PC-9 (cell line): ENCODE data around the gene CACNA1S. TPM values are rescaled to one million over a fixed set of nuclear protein-coding genes. Genes with fewer than 3 reads are reported as not detected.

Source experiments
- BruUV-seq: library from RNA; stranded (reverse); fragments of 400-500 nt; replicated peaks from 2 replicates; lab custom pipeline; 2021; lab: Mats Ljungman, UMichigan
- CTCF ChIA-PET: fragments of 300-600 bp; sonication (Branson Sonifier 250); formaldehyde crosslinking; loops from one replicate; lab custom pipeline; 2022; ENCODE audit warnings: antibody characterized with exemption; lab: Charles Lee
- POLR2A ChIA-PET: fragments of 300-600 bp; sonication (Branson Sonifier 250); formaldehyde crosslinking; loops from one replicate; lab custom pipeline; 2022; ENCODE audit warnings: antibody characterized with exemption; ENCODE audit not compliant: unreplicated experiment; lab: Charles Lee
- DNase-seq, 2 experiments: peaks; one replicate each; pipeline versions ENCODE4 v3.0.0 to v3.0.0-alpha.2; 2015 to 2022; ENCODE audit warnings: mixed read lengths in 1 of 2
- H2AFZ ChIP-seq: fragments of 200-600 bp; sonication (generic); 2 replicates; pipeline ENCODE4 v1.8.1; 2017; ENCODE audit warnings: antibody characterized with exemption
- H3F3A ChIP-seq: fragments of 200-600 bp; sonication (generic); 2 replicates; pipeline ENCODE4 v1.8.1; 2017; ENCODE audit warnings: antibody characterized with exemption, mild to moderate bottlenecking, low read depth; ENCODE audit not compliant: insufficient read depth
- H3K27ac ChIP-seq: fragments of 200-600 bp; sonication (generic); 2 replicates; pipeline ENCODE4 v1.6.1; 2016; ENCODE audit warnings: mixed run types
- H3K27me3 ChIP-seq: fragments of 200-600 bp; sonication (generic); 2 replicates; pipeline ENCODE4 v1.6.1; 2016; ENCODE audit warnings: low read depth, mixed run types; ENCODE audit not compliant: insufficient read depth
- H3K36me3 ChIP-seq: fragments of 200-600 bp; sonication (generic); 2 replicates; pipeline ENCODE4 v1.6.1; 2016; ENCODE audit warnings: low read depth, mixed run types
- H3K4me1 ChIP-seq: fragments of 200-600 bp; sonication (generic); replicated peaks from 2 replicates; pipeline ENCODE4 v1.6.1; 2016; ENCODE audit warnings: mixed run types; ENCODE audit not compliant: insufficient read depth
- H3K4me2 ChIP-seq: fragments of 200-600 bp; sonication (generic); 2 replicates; pipeline ENCODE4 v1.6.1; 2017; ENCODE audit warnings: mixed run types
- H3K4me3 ChIP-seq: fragments of 200-600 bp; sonication (generic); 2 replicates; pipeline ENCODE4 v1.6.1; 2016; ENCODE audit warnings: mixed run types
- H3K79me2 ChIP-seq: fragments of 200-600 bp; sonication (generic); 2 replicates; pipeline ENCODE4 v1.6.1; 2017; ENCODE audit warnings: low read depth, mixed run types
- H3K9me2 ChIP-seq: fragments of 200-600 bp; sonication (generic); 2 replicates; pipeline ENCODE4 v1.8.1; 2017; ENCODE audit warnings: mild to moderate bottlenecking; ENCODE audit not compliant: insufficient read depth
- H3K9me3 ChIP-seq: fragments of 200-600 bp; sonication (generic); 2 replicates; pipeline ENCODE4 v1.8.1; 2016; ENCODE audit warnings: low read depth; ENCODE audit not compliant: insufficient read depth
- H4K20me1 ChIP-seq: fragments of 200-600 bp; sonication (generic); 2 replicates; pipeline ENCODE4 v1.8.1; 2017; ENCODE audit not compliant: insufficient read depth
- CTCF ChIP-seq: fragments of 200-600 bp; sonication (generic); conservative IDR thresholded peaks from 2 replicates; pipeline ENCODE4 v1.6.1; 2017; ENCODE audit warnings: mixed run types, antibody characterized with exemption, mild to moderate bottlenecking, moderate library complexity
- EZH2 ChIP-seq: fragments of 200-600 bp; sonication (generic); IDR thresholded peaks from 2 replicates; pipeline ENCODE4 v1.8.0; 2017; ENCODE audit warnings: antibody characterized with exemption, low read depth
- intact Hi-C: fragments of 100-400 bp; cut with micrococcal nuclease; formaldehyde crosslinking; loops from one replicate; pipeline ENCODE4 v1.10.0; 2022; ENCODE audit not compliant: unreplicated experiment
- total RNA-seq: library from RNA; stranded (reverse); gene quantifications from 2 replicates; pipeline ENCODE4 v1.2.3, GENCODE V29; 2021

CACNA1S gene
- total RNA-seq, 1 experiment from 2014 or later = not detected

- ChIA-PET POLR2A (no interaction called here), CTCF (no interaction called here)
- Histone ChIP-seq H2AFZ (no peak overlapping the region), H3K9me2 (no peaks in the 10 kb centered on the region), H3K4me2 (no peak overlapping the region), H3K9me3 (no peaks in the 10 kb centered on the region), H3K4me1 (no peaks in the 10 kb centered on the region), H3K27ac (no peak overlapping the region), H3F3A (no peaks in the 10 kb centered on the region), H3K27me3 (peaks cover 30% of the 10 kb centered on the region), H3K79me2 (no peaks in the 10 kb centered on the region), H3K4me3 (no peak overlapping the region), H4K20me1 (no peaks in the 10 kb centered on the region), H3K36me3 (no peaks in the 10 kb centered on the region)
- BruUV-seq = no TSS peak
- intact Hi-C loops = no loop called here
- no peak for DNase-seq
- TF ChIP-seq CTCF = no peak
These were observed 8.1 kb downstream of the CACNA1S start for GRCh38 chr1:201104141-201104540.

- Histone ChIP-seq H3K9me2 (no peaks in the 10 kb centered on the region), H3K36me3 (no peaks in the 10 kb centered on the region), H3K4me3 (no peak overlapping the region), H3K79me2 (no peaks in the 10 kb centered on the region), H2AFZ (no peak overlapping the region), H3K4me2 (no peak overlapping the region), H3K9me3 (no peaks in the 10 kb centered on the region), H4K20me1 (no peaks in the 10 kb centered on the region), H3K4me1 (no peaks in the 10 kb centered on the region), H3F3A (no peaks in the 10 kb centered on the region), H3K27ac (no peak overlapping the region), H3K27me3 (peaks cover 35% of the 10 kb centered on the region)
- DNase-seq = no peak
- BruUV-seq = no TSS peak
- CTCF ChIA-PET = no interaction called here
- intact Hi-C loops = no loop called here
- TF ChIP-seq EZH2 = no peak
- TF ChIP-seq CTCF = no peak
- POLR2A ChIA-PET = no interaction called here
These were observed 8.6 kb downstream of the CACNA1S start for GRCh38 chr1:201103666-201104065.

- Histone ChIP-seq H3K79me2 (no peaks in the 10 kb centered on the region), H3K36me3 (no peaks in the 10 kb centered on the region), H2AFZ (no peak overlapping the region), H3K4me1 (no peaks in the 10 kb centered on the region), H3K27ac (no peak overlapping the region), H4K20me1 (no peaks in the 10 kb centered on the region), H3K4me2 (no peak overlapping the region), H3K27me3 (peaks cover 59% of the 10 kb centered on the region), H3K4me3 (no peak overlapping the region), H3K9me2 (no peaks in the 10 kb centered on the region), H3F3A (no peaks in the 10 kb centered on the region), H3K9me3 (no peaks in the 10 kb centered on the region)
- ChIA-PET POLR2A (no interaction called here), CTCF (no interaction called here)
- intact Hi-C loops = no loop called here
- no peak for DNase-seq
- no peak for TF ChIP-seq CTCF
- TF ChIP-seq EZH2 = no peak
- BruUV-seq = no TSS peak
These were observed 11.9 kb downstream of the CACNA1S start for GRCh38 chr1:201100169-201100930.
